ENCODE results near the gene CDC42SE1.

CDC42SE1 gene

DNA sequence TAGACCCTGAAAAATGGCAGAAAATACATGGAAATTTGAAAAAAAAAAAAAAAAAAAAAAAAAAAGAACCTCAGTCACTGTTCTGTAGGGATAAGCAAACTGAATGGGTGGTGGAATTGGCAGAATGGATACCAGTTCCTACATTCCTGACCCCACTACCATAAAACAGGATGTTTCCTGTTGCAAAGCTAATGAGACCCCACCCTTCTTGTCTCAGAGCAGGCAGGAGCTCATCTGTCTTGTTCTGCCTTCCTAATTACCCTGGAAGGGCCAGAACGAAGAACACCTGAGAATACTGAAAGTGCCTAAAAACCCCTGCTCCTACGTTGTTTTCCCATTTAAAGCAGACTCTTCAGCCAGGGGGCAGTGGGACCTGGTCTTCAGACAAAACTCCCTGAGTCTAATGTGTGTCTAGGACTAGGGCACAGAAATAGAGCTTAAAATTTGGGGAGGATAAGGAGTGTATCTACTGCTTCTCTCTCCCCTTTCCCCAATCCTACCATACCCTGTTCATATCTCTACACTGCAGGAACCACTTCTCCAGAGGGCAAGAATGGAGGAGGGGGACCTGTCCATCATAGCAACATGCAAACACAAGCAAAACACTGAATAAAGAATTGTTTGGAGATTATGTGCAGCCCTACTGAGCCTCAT lies 7.9 kb downstream of the CDC42SE1 start:
- no peak for DNase-seq (ENCODE audit: low read depth)

DNA sequence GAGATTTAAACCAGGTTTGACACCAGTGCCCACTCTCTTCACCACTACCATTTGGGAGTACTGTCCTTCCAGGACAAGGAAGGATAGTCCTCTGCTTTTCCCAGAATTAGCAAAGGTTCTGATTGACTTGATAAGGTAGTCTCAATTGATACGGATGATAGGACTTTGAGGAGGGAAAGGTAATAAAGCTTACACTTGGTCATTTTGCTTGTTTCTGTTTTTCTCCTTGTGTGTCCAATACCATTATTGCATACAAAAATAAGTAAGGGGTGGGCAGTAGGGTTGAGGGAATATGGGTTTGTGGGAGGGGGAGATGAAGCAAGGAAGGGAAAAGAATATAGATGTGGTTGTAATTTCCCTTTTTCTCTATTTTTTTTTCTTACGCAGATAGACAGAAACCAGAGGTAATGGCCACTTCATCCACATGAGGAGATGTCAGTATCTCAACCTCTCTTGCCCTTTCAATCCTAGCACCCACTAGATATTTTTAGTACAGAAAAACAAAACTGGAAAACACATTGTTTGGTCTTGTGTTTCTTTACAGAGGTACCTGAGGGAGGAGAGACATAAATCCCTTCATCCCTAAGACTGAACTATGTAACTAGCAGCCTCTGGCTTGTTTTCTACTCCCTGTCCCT lies 9.3 kb downstream of the CDC42SE1 start:
- no peak for DNase-seq (ENCODE audit: low read depth)

DNA sequence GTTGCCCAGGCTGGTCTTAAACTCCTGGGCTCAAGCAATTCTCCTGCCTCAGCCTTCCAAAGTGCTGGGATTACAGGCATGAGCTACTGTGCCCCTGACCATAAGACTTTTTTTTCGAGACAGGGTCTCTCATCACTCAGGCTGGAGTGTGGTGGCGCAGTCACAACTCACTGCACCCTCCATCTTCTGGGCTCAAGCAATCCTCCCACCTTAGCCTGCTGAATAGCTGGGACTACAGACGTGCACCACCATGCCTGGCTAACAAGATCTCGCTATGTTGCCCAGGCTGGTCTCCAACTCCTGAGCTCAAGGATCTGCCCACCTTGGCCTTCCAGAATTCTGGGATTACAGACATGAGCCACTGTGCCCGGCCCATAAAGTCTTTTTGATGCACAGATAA lies 10.0 kb downstream of the CDC42SE1 start:
- no peak for DNase-seq (ENCODE audit: low read depth)

DNA sequence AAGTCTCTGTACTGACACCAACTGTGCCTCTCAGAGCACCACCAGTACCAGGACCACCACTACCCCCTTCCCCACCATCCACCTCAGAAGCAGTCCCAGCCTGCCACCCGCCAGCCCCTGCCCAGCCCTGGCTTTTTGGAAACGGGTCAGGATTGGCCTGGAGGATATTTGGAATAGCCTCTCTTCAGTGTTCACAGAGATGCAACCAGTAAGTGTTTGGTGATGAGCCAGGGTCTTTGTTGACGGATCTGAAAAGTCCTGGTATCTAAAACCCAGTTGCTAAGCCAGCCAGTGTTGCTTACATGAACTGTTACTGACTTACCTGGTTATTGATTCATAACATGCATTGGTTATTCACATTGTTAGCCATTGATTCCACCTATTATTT lies 10.8 kb downstream of the CDC42SE1 start:
- no peak for DNase-seq (ENCODE audit: low read depth)

DNA sequence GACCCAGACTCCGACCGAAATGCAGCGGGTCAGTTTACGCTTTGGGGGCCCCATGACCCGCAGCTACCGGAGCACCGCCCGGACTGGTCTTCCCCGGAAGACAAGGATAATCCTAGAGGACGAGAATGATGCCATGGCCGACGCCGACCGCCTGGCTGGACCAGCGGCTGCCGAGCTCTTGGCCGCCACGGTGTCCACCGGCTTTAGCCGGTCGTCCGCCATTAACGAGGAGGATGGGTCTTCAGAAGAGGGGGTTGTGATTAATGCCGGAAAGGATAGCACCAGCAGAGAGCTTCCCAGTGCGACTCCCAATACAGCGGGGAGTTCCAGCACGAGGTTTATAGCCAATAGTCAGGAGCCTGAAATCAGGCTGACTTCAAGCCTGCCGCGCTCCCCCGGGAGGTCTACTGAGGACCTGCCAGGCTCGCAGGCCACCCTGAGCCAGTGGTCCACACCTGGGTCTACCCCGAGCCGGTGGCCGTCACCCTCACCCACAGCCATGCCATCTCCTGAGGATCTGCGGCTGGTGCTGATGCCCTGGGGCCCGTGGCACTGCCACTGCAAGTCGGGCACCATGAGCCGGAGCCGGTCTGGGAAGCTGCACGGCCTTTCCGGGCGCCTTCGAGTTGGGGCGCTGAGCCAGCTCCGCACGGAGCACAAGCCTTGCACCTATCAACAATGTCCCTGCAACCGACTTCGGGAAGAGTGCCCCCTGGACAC lies 11.3 kb downstream of the CDC42SE1 start:
- peak; percentile 73 for DNase-seq (ENCODE audit: low read depth)

DNA sequence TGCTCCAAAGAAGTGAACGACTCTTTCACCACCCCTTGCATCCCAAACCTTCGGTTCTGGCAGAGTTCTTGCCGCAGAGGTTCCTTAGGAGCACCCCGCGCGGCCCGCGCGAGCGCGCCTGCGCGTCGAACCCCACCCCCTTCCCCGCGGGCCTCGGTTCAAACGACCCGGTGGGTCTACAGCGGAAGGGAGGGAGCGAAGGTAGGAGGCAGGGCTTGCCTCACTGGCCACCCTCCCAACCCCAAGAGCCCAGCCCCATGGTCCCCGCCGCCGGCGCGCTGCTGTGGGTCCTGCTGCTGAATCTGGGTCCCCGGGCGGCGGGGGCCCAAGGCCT lies 11.9 kb downstream of the CDC42SE1 start, which contains the start of gene C1orf56:
Gene C1orf56 (plus strand): TSS at position 161 of the 334 bp plus-strand sequence. CDS start 97 bp downstream, at position 258.
- DNase-seq (ENCODE audit: low read depth): peak; percentile 71

DNA sequence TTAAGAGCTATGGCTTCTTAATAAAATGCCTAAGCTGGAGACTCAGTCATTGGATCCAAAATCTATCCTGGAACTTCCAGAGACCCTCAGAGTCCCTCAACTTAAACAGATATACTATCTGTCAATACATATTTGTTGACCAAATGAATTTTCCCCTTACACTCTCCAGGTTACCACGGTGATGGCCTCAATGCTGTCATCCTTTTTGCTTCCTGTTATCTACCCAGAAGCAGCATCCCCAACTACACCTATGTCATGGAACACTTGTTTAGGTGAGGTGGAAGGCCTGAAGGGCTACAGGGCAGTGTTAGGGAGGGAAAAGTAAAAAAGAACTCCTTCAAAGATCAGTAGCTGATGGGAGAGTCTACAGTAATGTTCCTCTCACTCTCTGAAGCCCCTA lies 16.3 kb downstream of the CDC42SE1 start:
- DNase-seq (ENCODE audit: low read depth): no peak

DNA sequence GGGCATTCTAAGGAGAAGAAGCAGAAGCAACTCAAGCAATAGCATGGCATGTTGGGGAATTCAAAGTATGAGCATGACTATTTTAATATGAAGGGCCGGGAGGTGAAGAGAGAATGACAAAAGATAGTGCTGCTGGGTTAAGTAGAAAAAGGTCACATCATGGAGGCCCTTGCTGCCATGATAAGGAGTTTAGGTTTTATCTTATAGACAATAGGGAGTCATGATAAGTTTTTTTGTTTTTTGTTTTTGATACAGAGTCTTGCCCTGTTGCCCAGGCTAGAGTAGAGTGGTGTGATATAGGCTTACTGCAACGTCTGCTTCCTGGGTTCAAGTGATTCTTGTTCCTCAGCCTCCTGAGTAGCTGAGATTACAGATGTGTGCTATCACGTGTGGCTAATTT lies 19.9 kb downstream of the CDC42SE1 start:
- DNase-seq (ENCODE audit: low read depth): no peak

DNA sequence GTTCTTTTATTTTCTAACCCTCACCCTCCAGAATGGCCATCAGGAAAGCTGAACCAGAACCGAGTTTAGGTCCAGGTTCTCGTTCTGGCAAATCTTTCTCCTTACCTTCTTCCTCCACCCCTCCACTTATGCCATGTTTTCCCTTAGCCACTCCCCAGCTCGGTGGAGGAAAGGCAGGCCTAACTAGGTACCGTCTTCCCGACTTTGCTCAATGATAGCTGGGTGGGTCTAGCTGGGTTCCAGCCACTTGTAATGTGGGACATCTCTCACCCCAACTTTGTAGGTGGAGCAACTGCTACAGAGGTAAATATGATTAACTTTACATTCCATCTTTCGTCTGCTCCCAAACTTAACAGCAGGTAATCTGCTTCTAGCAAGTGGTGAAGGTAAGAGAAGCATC lies 22.4 kb downstream of the CDC42SE1 start:
- no peak for DNase-seq (ENCODE audit: low read depth)

DNA sequence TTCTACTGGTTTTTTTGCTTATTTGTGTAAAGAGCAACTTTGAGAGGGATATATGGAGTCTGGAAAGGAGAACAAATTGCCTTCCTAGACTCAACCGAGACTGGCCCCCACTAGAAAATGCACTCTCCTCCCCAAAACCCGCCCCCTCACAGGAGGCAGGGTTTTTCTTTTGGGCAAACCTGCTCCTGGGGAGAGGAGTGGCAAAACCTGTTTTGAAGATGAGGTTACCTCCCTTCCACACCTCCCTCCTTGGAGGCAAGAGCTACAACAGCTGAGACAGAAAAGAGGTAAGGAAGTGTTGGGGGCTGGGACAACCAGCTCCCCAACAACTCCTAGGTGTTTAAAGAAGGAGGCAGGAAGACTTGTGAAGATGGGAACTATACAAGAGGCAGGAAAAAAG lies 23.1 kb downstream of the CDC42SE1 start, which contains the start of gene BNIPL:
Gene BNIPL (plus strand): TSS at position 231 of the 400 bp plus-strand sequence. CDS start 140 bp downstream, at position 371.
- no peak for DNase-seq (ENCODE audit: low read depth)

DNA sequence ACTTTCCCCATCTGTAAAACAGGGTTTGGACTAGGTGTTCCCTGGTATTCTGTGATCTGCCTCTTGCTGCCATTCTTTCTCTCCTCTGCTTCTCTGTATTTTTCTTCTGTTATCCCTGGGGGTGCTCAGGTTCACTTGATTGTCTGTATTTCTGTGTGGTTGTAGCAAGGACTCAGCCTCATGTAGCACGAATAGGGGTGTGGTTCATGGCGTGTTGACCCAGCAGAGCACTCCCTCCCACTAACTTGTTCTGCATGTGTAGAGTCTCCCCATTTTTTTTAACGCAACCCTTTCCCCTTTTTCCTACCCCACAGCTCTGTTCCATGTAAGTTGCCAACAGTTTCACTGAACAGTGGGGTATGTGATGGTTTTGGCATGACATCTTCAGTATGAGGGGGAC lies 24.3 kb downstream of the CDC42SE1 start:
- DNase-seq (ENCODE audit: low read depth): no peak

DNA sequence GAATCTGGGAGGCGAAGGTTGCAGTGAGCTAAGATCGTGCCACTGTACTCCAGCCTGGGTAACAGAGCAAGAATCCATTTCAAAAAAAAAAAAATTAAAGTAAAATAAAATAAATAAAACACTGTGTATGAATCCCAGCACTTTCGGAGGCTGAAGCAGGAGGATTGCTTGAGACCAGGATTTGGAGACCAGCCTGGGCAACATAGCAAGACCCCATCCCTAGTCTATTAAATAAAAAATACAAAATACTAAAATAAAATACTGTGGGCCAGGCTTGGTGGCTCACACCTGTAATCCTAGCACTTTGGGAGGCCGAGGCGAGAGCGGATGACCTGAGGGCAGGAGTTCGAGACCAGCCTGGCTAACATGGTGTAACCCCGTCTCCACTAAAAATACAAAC lies 27.3 kb downstream of the CDC42SE1 start:
- DNase-seq (ENCODE audit: low read depth): no peak

DNA sequence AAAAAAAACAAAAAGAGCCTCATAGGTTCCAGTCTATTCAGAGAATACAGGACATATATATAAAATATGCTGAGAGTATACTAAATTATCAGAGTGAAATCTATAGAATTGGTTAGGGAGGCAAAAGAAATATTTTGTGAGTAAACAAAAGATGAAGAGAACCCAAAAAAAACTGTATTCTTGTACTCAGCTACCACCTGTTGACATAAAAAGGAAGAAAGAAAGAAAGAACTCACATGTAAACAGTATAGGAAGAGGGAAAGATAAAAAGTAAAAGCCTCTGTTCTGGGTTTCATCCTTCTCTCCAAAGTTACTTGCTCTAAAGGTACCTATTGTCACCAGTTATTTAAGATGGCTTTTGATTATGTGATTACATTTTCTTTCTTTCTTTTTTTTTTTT lies 33.0 kb downstream of the CDC42SE1 start:
- no peak for DNase-seq (ENCODE audit: low read depth)

DNA sequence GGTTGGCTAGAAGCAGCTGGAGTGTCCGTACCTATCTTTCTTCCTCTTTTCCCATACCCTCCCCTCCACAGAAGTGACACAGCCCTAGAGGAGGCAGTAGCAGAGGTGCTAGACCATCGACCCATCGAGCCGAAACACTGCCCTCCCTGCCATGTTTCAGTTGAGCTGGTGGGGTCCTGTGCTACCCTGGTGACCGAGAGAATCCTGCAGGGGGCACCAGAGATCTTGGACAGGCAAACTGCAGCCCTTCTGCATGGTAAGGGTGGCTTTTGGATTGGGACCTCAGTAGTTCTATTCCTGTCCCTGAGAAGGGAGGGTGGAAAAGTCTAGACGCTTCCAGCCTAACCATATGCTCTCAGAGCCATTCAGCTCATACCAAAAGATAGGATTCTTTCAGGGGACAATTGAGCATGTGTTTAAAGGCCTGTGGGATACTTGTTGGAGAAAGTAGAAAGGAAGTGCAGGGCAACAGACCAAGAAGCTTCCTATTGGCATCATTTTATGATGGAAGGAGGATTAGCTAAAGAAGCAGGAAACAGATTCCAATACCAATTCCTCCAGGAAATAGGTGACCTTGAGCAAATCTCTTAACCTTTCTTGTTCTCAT lies 34.8 kb downstream of the CDC42SE1 start:
- peak; percentile 72 for DNase-seq (ENCODE audit: low read depth)

DNA sequence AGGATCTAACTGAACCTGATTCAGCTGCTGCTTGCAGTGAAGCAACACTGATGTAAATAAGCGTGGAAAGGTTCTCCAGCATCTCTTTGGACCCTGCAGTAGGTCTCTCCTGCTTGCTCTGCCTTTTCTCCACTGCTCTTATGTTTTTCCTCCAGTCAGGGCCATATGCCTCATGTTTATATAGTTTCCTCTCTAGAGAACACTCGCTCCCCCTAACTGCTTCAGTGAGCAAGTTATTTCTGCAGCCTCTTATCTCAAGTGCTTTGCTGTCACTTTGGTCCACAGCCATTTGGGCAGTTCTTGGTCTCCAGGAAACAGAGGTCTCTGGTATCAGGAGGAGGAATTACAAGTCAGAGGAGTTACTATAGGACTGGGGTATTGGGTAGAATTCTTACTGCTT lies 45.9 kb downstream of the CDC42SE1 start:
- DNase-seq (ENCODE audit: low read depth): no peak

DNA sequence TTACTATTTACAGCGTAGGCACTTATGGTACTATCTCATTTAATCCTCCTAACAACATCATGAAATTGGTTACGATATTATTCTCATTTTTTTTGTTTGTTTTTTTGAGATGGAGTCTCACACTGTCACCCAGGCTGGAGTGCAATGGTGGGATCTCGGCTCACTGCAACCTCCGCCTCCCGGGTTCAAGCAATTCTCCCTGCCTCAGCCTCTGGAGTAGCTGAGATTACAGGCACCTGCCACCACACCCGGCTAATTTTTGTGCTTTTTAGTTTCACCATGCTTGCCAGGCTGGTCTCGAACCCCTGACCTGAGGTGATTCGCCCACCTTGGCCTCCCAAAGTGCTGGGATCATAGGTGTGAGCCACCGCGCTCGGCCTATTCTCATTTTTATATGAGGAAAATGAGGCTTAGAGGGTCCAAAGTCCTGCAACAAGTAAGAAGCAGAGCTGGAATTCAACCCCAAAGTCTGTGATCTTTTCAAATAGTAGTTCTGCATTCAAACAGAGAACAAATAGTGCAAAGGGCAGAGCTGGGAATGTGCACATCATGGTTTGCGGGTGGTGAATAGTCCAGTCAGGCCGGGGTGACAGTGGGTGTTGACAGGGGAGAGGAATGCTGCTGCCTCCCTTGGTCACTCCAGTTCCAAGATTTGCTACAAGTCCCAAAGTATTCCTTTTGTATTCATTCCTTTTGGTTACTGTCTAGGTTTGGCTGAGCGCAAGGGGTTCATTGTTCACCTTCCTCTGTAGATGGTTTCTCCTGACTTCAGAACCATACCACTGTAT lies 46.5 kb downstream of the CDC42SE1 start:
- DNase-seq (ENCODE audit: low read depth): no peak

DNA sequence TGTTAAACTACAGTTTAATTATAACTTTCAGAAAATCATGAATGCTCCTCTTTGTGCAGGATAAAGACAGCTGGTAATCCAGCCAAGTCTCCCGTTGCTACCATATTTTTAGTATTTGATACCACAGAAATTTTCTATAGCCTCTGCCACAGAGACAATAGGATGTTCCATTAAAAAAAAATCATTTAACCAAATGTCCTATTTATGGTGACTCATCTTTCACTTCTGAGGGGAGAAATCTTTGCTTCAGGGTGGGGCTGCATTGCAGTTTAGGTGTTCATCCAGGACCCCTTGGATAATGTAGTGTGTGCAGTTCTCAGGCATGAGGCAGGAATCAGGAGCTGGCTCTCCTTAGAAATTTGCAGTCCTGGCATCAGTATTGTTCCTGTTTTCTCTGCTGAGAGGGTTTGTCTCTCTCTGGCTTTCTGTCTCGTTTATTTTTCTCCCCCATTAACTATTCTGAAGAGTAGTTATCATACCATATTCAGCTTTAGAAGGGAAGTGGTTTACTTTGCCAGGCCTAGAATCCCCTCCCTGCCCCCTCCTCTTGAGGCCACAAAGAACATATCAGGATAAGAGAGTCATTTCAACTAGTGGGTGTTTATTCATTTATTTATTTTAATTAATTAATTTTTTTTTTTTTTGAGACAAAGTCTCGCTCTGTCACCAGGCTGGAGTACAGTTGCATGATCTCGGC lies 48.1 kb downstream of the CDC42SE1 start:
- no peak for DNase-seq (ENCODE audit: low read depth)

DNA sequence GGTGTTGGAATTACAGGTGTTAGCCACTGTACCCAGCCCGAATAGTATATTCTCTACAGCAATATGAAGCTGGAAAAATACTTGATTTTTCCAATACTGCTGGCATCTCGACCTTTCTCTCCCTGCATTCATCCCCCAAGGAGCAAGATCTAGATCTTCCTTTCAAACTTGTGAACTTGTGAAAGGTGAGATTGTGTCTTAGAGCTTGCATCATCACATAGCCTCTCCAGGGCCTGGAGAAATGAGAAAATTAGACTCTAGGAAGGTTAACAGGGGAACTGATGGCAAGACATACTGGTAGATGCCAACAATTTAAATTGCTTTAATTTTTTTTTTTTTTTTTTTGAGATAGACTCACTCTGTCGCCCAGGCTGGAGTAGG lies 49.1 kb downstream of the CDC42SE1 start:
- DNase-seq (ENCODE audit: low read depth): no peak

DNA sequence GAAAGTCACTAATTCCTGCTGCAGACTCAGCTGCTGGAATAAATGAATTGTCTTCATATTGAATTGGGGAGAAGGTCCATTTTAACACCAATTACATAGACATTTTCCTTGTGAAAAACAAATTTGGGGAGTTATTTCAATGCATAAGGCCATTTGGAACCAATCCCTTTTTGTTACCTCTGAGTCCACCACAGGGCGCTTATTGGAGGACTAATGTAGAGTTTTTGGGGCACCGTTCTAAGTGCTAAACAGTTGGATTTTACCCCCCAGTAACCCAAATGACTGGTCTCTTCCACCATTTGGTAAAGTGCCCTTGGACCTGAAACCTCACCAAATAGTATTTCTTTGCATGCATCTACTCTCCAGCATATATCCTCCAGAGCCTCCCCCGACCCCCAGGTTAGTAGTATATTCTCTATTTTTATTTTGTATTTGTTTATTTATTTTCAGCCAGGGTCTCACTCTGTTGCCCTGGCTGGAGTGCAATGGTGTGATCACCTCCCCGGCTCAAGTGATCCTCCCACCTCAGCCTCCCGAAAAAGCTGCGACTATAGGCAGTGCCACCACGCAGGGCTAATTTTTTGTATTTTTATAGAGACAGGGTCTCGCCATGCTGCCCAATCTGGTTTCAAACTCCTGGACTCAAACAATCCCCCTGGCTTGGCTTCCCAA lies 49.6 kb downstream of the CDC42SE1 start:
- no peak for DNase-seq (ENCODE audit: low read depth)

DNA sequence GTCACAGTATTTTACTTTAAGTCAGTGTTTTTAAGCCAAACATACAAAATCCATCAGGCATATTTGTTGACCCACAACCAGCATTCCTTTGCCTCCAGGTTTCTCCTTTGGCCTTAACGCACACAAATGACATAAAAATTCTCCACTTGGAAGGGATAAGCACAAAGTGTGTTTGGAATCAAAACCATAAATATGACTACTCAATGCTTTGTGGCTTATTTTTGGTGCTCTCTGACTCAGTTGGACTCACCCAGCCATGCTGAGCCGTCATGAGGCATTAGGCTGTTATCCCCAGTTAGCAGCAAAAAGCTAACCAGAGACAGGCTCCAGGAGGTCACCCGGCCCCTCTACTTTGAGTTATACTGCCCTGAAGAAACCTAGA lies 50.2 kb downstream of the CDC42SE1 start:
- peak; percentile 72 for DNase-seq (ENCODE audit: low read depth)

Measured in EH (cell line).